ENCODE measurements around the gene SDSL.

Gene SDSL

GRCh38 chr12:113476176-113476986 lies 54.2 kb downstream of the SDSL start:
- Histone ChIP-seq H3K27ac (no peak overlapping the region), H3K4me3 (no peak overlapping the region)
- DNase-seq (ENCODE audit: low spot score): no peak
- no peak for TF ChIP-seq CTCF (IDR thresholded peaks at IDR 0.05)

DNA sequence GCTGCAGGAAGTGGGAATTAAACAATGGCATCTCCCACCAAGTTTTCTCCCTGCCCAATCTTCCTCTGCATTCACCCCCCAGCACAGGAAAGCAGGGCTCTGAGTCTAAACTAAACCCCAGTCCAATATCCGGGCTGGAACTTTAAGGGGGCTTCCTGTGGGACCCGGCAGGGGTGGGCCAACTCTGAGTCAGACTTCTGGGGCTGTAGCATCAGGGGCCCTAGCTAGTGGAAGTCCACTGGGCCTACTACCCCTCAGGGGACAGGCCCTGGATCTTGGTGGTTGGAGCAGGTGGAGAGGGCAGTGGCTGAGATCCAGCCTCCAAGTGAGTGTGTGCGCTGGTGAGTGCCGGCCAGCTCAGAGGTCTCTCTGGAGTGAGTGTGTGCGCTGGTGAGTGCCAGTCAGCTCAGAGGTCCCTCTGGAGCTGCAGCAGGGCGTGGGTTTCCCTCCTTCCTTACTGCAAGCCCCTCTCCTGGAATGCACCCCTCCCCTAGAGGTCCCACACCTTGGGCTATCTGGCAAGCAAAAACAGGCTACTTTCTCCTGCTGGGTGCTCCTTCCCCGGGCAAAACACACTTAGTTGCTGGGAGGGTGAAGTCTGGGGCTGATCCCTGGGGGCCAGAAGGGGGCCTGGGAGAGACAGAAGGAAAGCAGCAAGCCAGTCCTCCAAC lies 55.1 kb downstream of the SDSL start:
- no peak for TF ChIP-seq CTCF (IDR thresholded peaks at IDR 0.05)
- H3K4me3 ChIP-seq: no peak overlapping the region
- DNase-seq (ENCODE audit: low spot score): no peak

GRCh38 chr12:113477842-113478215 lies 55.6 kb downstream of the SDSL start:
- no peak for DNase-seq (ENCODE audit: low spot score)
- Histone ChIP-seq H3K4me3 (no peak overlapping the region), H3K27ac (no peak overlapping the region)
- no peak for TF ChIP-seq CTCF (IDR thresholded peaks at IDR 0.05)

More for the DNA sequence above, 55.1 kb downstream of the SDSL start:
- H3K27ac ChIP-seq: no peak overlapping the region

GRCh38 chr12:113478351-113479011 lies 56.3 kb downstream of the SDSL start:
- H3K4me3 ChIP-seq: no peak overlapping the region
- TF ChIP-seq CTCF (IDR thresholded peaks at IDR 0.05): no peak
- no peak overlapping the region for H3K27ac ChIP-seq
- DNase-seq (ENCODE audit: low spot score): no peak

GRCh38 chr12:113479216-113479589 lies 57.0 kb downstream of the SDSL start:
- H3K4me3 ChIP-seq: no peak overlapping the region
- DNase-seq (ENCODE audit: low spot score): no peak
- no peak for TF ChIP-seq CTCF (IDR thresholded peaks at IDR 0.05)
- no peak overlapping the region for H3K27ac ChIP-seq

GRCh38 chr12:113479590-113480335 lies 57.6 kb downstream of the SDSL start:
- no peak for TF ChIP-seq CTCF (IDR thresholded peaks at IDR 0.05)
- Histone ChIP-seq H3K4me3 (no peak overlapping the region), H3K27ac (no peak overlapping the region)
- no peak for DNase-seq (ENCODE audit: low spot score)
